HG03097 (cell line): ENCODE results near the gene GNGT1.
A peak's percentile ranks its signal among the peaks of the same experiment; 100 is the strongest.

ENCODE experiments used
- ATAC-seq: cut with Tn5 transposase; IDR thresholded peaks from one replicate; pipeline ENCODE4 v1.9.1; 2021; ENCODE audit not compliant: unreplicated experiment, low FRiP score

Gene GNGT1

DNA sequence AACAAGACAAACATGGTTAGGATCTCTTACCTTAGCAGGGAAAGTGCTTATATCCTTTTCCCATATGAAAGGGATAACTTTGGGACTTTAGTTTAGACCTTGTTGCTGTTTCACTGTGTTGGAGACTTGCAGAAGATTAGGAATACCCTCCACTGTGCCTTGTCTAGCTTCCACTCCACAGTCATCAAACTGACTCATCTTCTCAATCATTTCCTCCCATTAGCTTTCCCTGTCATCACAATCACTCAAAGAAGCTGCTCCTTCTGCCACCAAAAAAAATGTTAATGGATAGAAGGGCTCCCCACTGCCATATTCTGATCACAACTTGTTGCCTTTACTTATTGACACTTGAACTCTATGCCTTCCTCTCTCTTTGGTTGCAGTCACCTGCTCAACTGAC lies 31.9 kb downstream of the GNGT1 start:
- ATAC-seq = no peak

DNA sequence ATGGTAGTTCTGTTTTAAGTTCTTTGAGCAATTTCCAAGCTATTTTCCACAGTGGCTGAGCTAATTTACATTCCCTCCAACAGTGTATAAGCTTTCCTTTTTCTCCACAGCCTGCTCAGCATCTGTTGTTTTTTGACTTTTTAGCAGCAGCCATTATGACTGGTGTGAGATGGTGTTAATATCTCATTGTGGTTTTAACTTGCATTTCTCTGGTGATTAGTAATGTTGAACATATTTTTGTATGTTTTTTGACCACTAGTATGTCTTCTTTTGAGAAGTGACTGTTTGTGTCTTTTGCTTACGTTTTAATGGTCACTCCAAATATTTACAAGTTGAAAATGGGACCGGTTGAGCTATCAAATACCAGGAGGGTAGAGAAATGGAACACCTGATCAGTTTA lies 35.6 kb downstream of the GNGT1 start:
- no peak for ATAC-seq

DNA sequence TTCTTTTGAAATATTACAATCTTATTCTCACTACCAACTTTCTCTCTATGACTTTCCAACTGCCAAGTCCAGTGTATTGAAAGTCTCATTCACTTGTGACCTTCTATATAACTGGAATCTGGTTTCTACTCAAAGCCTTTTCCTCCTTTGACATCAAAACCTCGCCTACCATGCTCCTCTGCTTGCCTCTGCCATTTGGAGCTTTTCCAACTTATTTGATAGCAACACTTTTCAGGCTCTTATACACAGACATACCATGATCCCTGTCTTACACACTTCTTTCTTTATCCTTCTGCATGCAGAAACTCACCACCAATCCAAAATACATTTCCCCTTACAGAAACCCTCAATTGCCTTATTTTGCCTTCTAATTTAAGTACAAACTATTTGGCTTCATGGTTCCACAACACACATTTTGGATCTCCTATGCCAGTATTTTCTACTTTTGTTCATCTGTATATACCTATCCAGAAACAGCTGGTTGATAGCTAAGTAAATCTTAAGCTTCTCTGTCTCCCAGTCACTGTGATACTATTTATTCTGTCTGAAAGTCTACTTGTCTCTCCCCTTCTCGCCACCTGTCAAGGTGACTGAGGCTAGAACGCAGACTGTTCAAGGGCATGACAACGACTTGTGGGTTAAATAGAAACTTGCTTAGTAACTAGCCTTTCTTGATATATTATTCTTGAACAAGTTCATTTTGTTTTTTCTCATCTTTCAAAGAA lies 37.6 kb downstream of the GNGT1 start:
- no peak for ATAC-seq

DNA sequence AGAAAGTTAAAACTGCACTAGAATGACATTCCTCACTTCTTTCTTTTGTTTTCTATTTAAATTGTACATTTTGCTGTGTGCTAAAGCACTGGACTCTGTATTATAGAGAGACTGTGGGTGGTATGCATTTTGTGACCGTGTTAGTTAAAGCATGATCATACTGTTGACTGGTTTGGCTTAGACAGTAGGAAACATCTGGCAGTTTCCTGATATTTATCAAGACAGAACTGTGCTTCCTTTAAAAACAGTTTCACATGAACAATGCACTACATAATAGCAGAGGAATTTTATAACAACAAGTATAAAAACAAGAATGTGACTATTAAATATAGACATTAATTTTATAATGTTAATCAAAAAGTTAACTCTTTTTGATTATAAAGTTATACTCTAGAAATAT lies 38.3 kb downstream of the GNGT1 start:
- ATAC-seq = no peak

DNA sequence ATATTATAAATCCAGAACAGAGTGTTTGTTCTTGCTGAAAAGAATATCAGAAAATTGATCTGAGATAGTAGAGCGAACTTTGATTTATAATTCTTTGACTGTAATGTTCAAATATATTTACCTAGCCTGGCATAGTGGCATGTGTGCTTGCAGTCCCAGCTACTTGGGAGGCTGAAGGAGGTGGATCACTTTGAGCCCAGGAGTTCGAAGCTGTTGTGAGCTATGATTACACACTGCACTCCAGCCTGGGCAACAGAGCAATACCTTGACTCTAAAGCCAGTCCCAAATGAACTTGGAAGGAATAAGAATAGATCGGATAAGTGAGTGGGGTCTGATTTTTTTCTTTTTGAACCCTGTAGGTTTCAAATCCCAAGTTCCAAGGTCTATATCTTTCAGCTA lies 38.7 kb downstream of the GNGT1 start:
- no peak for ATAC-seq

DNA sequence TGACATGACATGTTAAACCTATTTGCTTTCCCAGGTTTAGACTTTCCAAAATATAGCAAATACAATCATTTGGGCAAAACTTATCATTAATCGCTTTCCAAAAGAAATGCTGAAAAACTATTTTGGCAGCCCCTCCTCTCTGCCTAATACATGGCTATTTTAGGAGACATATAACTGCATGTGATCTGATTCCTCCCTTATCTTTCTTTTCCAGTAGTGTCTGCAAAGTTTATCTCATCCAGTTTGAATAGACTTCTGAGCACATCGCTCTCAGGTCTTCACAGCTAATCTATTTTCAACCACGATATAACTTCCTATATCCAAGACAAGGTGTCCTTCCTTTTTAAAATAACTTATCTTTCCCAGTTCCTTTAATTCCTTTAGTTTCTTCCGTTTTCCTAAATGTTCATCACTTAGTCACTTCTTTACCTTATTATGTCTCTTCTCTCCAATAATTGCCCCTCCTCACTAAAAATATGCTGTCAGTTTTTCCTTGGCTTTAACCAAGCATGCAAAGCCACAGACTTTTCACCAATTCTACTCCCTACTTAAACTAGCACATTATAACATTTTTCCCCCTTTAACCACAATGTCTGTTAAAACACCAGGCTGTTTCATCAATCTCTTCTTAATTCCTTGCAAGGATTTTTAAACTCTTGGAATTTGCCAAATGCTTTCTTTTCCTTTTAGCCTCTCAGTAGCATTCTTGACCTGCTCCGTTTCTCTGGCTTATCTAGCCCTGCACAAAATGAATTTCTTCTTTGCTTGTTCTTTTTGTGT lies 39.6 kb downstream of the GNGT1 start:
- ATAC-seq = no peak

DNA sequence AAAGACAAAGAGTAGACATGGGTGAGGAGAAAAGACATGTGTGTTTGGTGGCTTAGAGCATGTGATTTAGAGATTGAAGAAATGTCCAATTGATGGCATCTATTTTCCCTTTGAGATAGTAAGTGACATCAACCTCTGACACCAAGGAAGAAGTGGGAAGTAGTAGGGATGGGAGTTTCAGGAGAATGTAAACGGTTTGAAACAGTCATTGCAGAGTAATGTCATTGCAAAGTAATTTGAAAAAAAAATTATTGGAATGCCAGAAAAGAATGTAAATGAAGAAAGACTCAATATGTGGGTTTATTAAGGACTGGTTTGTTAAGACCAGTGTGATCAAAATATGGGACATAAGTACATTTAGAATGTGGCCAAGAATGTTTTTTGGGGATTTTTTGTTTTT lies 41.7 kb downstream of the GNGT1 start:
- ATAC-seq = no peak

DNA sequence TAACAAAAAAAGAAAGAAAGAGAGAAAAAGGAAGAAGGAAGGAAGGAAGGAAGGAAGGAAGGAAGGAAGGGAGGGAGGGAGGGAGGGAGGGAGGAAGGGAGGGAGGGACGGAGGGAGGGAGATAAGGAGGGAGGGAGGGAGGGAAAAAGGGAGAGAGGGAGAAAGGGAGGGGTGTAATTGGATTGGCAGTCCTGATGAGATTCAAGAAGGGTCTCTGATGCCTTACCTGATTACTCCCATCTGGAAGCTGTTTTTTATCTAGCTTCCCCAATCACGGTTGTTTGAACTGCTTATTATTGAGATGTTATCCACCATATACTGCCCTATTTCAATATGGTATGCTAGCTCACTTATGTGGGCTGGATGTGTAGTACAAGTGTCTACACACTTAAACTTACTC lies 42.5 kb downstream of the GNGT1 start:
- no peak for ATAC-seq

DNA sequence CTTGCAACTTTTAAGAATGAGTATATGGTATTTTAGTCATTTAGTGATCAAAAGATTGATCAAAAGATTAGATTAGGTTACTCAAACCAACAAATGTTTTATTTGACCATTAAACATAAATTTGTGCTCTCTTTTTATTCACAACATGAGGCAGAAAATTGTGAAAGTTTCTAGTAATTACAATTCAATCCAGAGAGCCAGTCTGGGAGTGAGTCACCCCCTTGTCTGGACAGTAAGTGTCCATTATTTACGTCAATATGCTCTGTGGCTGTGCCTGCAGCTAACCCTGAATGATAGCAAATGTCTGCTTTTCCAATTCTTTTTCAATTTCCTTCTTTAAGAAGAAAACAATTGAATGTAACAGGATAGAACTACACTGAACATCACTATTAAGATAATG lies 43.1 kb downstream of the GNGT1 start:
- no peak for ATAC-seq

DNA sequence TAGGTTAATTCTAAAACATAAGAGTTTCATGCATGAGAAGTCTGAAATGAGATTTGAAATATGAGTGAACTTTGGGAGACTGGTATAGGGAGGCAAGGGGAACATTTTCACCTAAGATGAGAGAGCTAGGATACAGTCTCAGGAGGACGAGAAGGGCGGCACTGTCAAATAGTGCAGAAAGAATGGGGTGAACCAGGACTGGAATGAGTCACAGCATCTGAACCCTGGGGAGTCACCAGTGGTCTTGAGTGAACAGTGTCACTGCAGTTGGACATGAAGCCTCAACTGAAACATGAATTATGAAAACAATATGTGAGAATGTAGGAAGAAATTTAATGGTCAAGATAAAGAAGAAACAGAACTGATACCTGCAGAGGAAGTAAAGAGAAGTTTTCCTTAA lies 48.9 kb downstream of the GNGT1 start:
- peak; percentile 70 for ATAC-seq

DNA sequence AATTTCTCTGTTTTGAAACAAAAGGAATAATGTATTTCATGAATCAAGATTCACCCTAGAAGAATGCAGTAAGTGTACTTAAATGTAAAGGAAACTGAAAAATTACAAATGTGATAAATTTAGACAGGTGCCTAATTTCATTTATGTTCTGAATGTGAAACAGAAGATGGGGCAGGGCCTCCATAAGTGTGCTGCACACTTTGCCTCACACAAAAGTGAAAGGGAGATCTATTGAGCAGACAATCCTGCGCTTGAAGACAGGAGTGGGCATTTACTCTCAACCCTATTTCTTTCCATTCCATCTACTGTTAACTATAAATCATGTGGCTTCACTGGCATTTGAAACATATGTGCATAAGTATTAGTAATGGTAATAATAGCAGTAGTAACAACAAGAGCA lies 51.4 kb downstream of the GNGT1 start:
- no peak for ATAC-seq

DNA sequence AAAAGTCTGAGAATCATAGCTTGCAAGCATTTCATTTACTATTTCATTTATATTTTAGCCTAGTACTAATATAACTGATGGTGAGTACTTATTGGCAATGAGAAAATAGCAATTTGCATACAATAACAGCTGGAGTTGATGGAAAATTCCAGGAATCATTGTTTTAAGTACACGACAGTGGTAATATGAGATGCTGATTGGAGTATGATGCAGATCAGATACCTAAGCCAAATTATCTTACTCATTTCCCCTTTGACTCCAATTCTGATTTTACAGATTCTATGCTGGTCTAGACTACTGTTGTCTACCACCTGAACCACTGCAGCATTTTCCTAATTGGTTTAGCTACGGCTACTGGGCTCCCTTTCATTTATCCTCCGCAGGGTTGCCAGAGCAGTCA lies 51.8 kb downstream of the GNGT1 start:
- no peak for ATAC-seq

DNA sequence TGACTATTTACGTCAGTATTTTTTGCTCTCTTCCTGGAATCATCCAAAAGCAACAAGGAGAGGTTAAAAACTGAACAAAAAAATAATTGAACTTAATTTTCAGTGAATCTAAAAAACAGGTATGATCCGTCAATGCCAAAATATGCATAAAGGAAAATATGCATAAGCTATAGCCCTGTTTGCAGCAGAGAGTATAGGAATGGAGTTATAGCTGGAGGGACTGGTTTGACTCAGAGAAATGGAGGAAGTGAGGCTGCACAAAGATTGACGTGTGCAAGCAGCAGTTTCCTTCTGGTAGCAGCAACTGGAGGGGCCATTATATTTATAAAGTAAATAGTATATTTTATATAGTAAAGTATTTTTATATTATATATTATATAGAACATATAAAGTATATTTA lies 52.3 kb downstream of the GNGT1 start:
- no peak for ATAC-seq
